Brain microvascular endothelial cell (primary cell): ENCODE data around the gene GPC5.

Source experiments
- DNase-seq: peaks from one replicate; pipeline ENCODE4 v3.0.0-alpha.2; 2020
- H3K27ac ChIP-seq: fragments of 250-450 bp; sonication (Bioruptor Pico); 2 replicates; pipeline ENCODE4 v1.5.1; 2020; ENCODE audit warnings: mild to moderate bottlenecking, moderate library complexity
- H3K27me3 ChIP-seq: fragments of 250-450 bp; sonication (Bioruptor Pico); replicated peaks from 2 replicates; pipeline ENCODE4 v1.5.1; 2020; ENCODE audit warnings: mild to moderate bottlenecking
- H3K36me3 ChIP-seq: fragments of 250-450 bp; sonication (Bioruptor Pico); replicated peaks from 2 replicates; pipeline ENCODE4 v1.5.1; 2020; ENCODE audit warnings: mild to moderate bottlenecking
- H3K4me3 ChIP-seq: 2 replicates; pipeline ENCODE4 v1.5.1; 2011; ENCODE audit warnings: low read depth, mild to moderate bottlenecking, control low read depth, low read length, moderate library complexity
- in situ Hi-C: cut with HindIII; loops from 2 replicates; pipeline ENCODE4 v1.10.0; 2017; ENCODE audit warnings: low sequenced_read_pairs, low pct_ligation_motif_present
- TF ChIP-seq, protein P1 (sequence below): IDR thresholded peaks from 2 replicates; pipeline ENCODE4 v1.5.1; 2011; ENCODE audit warnings: low read depth, mild to moderate bottlenecking, moderate library complexity, low read length, control low read depth, inconsistent platforms; ENCODE audit errors: missing control alignments

Gene GPC5

GRCh38 chr13:91960947-91961346 lies 562.5 kb downstream of the GPC5 start:
- in situ Hi-C loops: no loop called here
- H3K27ac ChIP-seq: no peak overlapping the region
- no peak overlapping the region for H3K4me3 ChIP-seq
- H3K36me3 ChIP-seq: no peaks in the 10 kb centered on the region
- TF ChIP-seq, protein P1, sequence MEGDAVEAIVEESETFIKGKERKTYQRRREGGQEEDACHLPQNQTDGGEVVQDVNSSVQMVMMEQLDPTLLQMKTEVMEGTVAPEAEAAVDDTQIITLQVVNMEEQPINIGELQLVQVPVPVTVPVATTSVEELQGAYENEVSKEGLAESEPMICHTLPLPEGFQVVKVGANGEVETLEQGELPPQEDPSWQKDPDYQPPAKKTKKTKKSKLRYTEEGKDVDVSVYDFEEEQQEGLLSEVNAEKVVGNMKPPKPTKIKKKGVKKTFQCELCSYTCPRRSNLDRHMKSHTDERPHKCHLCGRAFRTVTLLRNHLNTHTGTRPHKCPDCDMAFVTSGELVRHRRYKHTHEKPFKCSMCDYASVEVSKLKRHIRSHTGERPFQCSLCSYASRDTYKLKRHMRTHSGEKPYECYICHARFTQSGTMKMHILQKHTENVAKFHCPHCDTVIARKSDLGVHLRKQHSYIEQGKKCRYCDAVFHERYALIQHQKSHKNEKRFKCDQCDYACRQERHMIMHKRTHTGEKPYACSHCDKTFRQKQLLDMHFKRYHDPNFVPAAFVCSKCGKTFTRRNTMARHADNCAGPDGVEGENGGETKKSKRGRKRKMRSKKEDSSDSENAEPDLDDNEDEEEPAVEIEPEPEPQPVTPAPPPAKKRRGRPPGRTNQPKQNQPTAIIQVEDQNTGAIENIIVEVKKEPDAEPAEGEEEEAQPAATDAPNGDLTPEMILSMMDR: no peak
- no peak for DNase-seq
- H3K27me3 ChIP-seq: no peaks in the 10 kb centered on the region

GRCh38 chr13:91962946-91963345 lies 564.5 kb downstream of the GPC5 start:
- H3K27ac ChIP-seq: no peak overlapping the region
- in situ Hi-C loops: no loop called here
- H3K4me3 ChIP-seq: no peak overlapping the region
- no peak for DNase-seq
- no peaks in the 10 kb centered on the region for H3K36me3 ChIP-seq
- TF ChIP-seq, protein P1: no peak
- no peaks in the 10 kb centered on the region for H3K27me3 ChIP-seq

DNA sequence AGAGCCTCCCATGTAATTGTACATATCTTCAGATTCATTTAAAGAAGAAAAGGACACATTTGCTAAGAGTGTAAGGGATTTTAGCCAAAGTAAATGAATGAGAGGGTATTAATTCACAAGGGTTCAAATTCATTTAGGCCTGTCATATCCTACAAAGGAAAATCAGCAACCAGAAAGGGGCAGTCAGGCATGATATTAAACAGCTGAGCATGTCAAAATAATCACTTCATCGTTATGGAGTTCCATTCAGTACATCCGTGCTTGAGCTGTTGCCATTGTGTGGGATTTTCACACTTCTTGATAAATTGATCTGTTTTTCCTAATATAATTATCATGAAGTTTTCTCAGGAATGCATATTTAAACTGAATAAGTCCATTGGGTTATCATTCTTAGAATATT lies 567.1 kb downstream of the GPC5 start:
- DNase-seq: no peak
- TF ChIP-seq, protein P1: no peak
- Histone ChIP-seq H3K4me3 (no peak overlapping the region), H3K36me3 (no peaks in the 10 kb centered on the region), H3K27me3 (no peaks in the 10 kb centered on the region), H3K27ac (no peak overlapping the region)
- in situ Hi-C loops: no loop called here

- Histone ChIP-seq H3K4me3 (no peak overlapping the region), H3K27me3 (no peaks in the 10 kb centered on the region), H3K36me3 (no peaks in the 10 kb centered on the region), H3K27ac (no peak overlapping the region)
- TF ChIP-seq, protein P1: no peak
- in situ Hi-C loops: no loop called here
- DNase-seq: no peak
Measured at GRCh38 chr13:91978571-91978970, 580.1 kb downstream of the GPC5 start.

DNA sequence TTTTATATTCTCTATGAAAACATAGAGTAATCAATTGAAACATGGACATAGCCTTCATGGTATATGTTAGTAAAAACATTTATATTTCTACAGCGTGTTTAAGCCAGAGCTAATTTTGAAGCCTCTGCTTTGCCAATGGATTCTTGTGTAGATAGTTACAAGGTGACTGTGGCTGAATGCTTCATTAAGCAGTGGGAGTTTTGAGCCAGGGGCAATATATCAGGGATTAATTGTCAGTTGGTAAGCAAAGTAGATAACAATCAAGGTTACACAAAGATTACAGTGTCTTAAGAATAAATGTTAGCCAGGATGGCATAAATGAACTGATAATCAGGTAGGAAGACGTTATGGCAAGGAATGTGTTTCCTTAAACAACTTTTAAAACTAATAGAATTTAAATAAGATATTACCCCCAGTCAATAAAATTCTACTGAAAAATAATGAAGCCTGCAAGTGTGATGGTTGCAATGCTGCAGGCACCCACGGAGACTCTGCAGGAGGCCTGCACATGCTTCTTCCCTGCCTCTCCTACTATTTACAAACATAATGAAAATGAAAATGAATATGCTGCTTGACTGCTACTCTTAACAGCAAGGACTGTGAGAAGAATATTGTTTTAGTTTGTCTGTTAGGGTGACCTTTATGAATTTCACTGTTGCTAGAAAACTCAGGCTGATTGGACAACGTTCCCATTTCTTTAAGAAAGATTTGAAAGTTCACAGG lies 588.5 kb downstream of the GPC5 start:
- Histone ChIP-seq H3K36me3 (no peaks in the 10 kb centered on the region), H3K4me3 (no peak overlapping the region), H3K27me3 (no peaks in the 10 kb centered on the region), H3K27ac (no peak overlapping the region)
- in situ Hi-C loops: no loop called here
- DNase-seq: no peak
- TF ChIP-seq, protein P1: no peak

DNA sequence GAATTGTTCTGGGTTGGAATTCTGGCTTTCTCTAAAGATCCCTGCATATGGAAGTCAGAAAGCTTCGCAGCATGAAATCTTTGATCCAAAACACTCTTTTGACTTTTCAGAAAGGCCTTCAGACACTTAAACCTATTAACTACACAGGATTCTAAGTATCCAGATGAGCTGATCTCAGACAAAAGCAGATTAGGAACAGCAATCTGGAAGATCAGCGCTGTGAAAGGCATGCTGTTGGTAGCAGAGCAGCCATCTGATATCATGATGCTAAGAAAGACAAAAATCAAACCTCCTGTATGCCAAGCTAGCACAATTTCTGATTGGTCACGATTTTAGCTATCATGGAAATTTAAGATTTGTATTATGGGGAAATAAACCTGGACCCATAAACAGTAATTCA lies 589.9 kb downstream of the GPC5 start:
- TF ChIP-seq, protein P1: no peak
- Histone ChIP-seq H3K27ac (no peak overlapping the region), H3K36me3 (no peaks in the 10 kb centered on the region), H3K27me3 (no peaks in the 10 kb centered on the region), H3K4me3 (no peak overlapping the region)
- no peak for DNase-seq
- in situ Hi-C loops: no loop called here
